C1 segment of cervical spinal cord (tissue), 14 donors: ENCODE data around the gene C10orf90.
A peak's percentile ranks its signal among the peaks of the same experiment; 100 is the strongest.

Experiments used
- DNase-seq, 14 donors: peaks; one replicate each; lab custom pipeline; 2025; lab: John Stamatoyannopoulos, UW

C10orf90 gene

GRCh38 chr10:126634911-126635310 is 35.6 kb downstream of the C10orf90 start:
- DNase-seq, result peak in 3 of 14 donors; percentile 10 to 35 (median 32)

GRCh38 chr10:126634347-126634746 is 36.1 kb downstream of the C10orf90 start:
- DNase-seq, result no peak

- no peak for DNase-seq
Measured at GRCh38 chr10:126632705-126633104, 37.8 kb downstream of the C10orf90 start.

GRCh38 chr10:126629925-126630624 is 40.4 kb downstream of the C10orf90 start:
- no peak for DNase-seq

GRCh38 chr10:126628746-126629145 is 41.7 kb downstream of the C10orf90 start:
- DNase-seq, result peak in 12 of 14 donors; percentile 15 to 84 (median 49)

- DNase-seq, result no peak
Measured at GRCh38 chr10:126621846-126622245, 48.6 kb downstream of the C10orf90 start.

GRCh38 chr10:126618466-126618865 is 52.0 kb downstream of the C10orf90 start:
- no peak for DNase-seq

- no peak for DNase-seq
Measured at GRCh38 chr10:126617733-126618132, 52.8 kb downstream of the C10orf90 start.

- no peak for DNase-seq
Measured at GRCh38 chr10:126617208-126617607, 53.3 kb downstream of the C10orf90 start.

GRCh38 chr10:126616737-126617136 is 53.8 kb downstream of the C10orf90 start:
- DNase-seq, result no peak

- no peak for DNase-seq
Measured at GRCh38 chr10:126611303-126611702, 59.2 kb downstream of the C10orf90 start.

GRCh38 chr10:126609566-126609965 is 60.9 kb downstream of the C10orf90 start:
- peak in 9 of 14 donors; percentile 8 to 66 (median 39) for DNase-seq

GRCh38 chr10:126599949-126600682 is 70.4 kb downstream of the C10orf90 start:
- DNase-seq, result no peak

GRCh38 chr10:126598009-126598408 is 72.5 kb downstream of the C10orf90 start:
- DNase-seq, result peak in 7 of 14 donors; percentile 8 to 26 (median 23)

- DNase-seq, result no peak
Measured at GRCh38 chr10:126597211-126597610, 73.3 kb downstream of the C10orf90 start.

GRCh38 chr10:126596472-126597016 is 73.9 kb downstream of the C10orf90 start:
- no peak for DNase-seq

GRCh38 chr10:126595160-126595559 is 75.3 kb downstream of the C10orf90 start:
- DNase-seq, result no peak

- no peak for DNase-seq
Measured at GRCh38 chr10:126593968-126594701, 76.4 kb downstream of the C10orf90 start.

- no peak for DNase-seq
Measured at GRCh38 chr10:126592901-126593300, 77.6 kb downstream of the C10orf90 start.

GRCh38 chr10:126588024-126588423 is 82.5 kb downstream of the C10orf90 start:
- DNase-seq, result no peak

GRCh38 chr10:126586878-126587277 is 83.6 kb downstream of the C10orf90 start:
- no peak for DNase-seq

- no peak for DNase-seq
Measured at GRCh38 chr10:126586128-126586527, 84.4 kb downstream of the C10orf90 start.
